ENCODE data around the gene NDC80. TPM values are rescaled to one million over a fixed set of nuclear protein-coding genes. Genes with fewer than 3 reads are reported as not detected.
A peak's percentile ranks its signal among the peaks of the same experiment; 100 is the strongest.

Gene NDC80
- total RNA-seq, 1 donor from 2014 or later: 98.1 TPM

DNA sequence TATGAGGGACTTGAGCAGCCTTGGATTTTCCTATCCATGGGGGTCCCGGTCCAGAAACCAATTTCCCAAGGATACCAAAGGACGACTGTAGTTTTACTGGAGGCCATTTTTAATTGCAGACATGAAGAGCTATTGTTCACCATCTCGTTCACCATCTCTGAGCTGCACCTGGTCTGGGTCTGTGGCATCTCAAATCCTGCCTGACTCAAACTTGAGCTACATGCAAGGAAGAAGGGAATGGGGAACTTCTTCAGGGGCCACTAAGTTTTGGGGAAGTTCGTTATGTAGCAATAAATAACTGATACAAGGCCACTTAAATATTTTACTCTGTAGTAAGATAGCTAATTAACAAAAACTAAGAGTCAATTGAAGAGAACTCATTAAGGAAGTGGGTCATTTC, 82.1 kb downstream of the NDC80 start:
- H3K9me3 Mint-ChIP-seq: no peaks in the 10 kb centered on the region
- Histone ChIP-seq H3K4me2 (no peak overlapping the region), H4K20me1 (ENCODE audit: low read depth) (peaks cover 26% of the 10 kb centered on the region), H3F3A (ENCODE audit: low read depth) (peaks cover 16% of the 10 kb centered on the region), H3K27ac (no peak overlapping the region), H3K36me3 (no peaks in the 10 kb centered on the region), H3K4me1 (peaks cover 5% of the 10 kb centered on the region), H2AFZ (replicated peaks) (no peak overlapping the region), H3K79me2 (ENCODE audit: low read depth) (peaks cover 27% of the 10 kb centered on the region), H3K27me3 (peaks cover 26% of the 10 kb centered on the region), H3K9ac (no peak overlapping the region), H3K9me3 (ENCODE audit: low read depth) (no peaks in the 10 kb centered on the region), H3K4me3 (no peak overlapping the region)
- no peak overlapping the region for H3K27ac Mint-ChIP-seq
- H3K4me1 Mint-ChIP-seq: peaks cover 25% of the 10 kb centered on the region
- peak; percentile 9 for DNase-seq (ENCODE audit: low spot score)
- H3K4me3 Mint-ChIP-seq: peak overlapping the region; percentile 50
- peaks cover 5% of the 10 kb centered on the region for H3K36me3 Mint-ChIP-seq
- TF ChIP-seq EZH2 (IDR thresholded peaks at IDR 0.05) (no peak), EZH2phosphoT487 (IDR thresholded peaks at IDR 0.05) (no peak)
- TF ChIP-seq, protein P1, sequence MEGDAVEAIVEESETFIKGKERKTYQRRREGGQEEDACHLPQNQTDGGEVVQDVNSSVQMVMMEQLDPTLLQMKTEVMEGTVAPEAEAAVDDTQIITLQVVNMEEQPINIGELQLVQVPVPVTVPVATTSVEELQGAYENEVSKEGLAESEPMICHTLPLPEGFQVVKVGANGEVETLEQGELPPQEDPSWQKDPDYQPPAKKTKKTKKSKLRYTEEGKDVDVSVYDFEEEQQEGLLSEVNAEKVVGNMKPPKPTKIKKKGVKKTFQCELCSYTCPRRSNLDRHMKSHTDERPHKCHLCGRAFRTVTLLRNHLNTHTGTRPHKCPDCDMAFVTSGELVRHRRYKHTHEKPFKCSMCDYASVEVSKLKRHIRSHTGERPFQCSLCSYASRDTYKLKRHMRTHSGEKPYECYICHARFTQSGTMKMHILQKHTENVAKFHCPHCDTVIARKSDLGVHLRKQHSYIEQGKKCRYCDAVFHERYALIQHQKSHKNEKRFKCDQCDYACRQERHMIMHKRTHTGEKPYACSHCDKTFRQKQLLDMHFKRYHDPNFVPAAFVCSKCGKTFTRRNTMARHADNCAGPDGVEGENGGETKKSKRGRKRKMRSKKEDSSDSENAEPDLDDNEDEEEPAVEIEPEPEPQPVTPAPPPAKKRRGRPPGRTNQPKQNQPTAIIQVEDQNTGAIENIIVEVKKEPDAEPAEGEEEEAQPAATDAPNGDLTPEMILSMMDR (IDR thresholded peaks at IDR 0.05): no peak
- peaks cover 4% of the 10 kb centered on the region for H3K27me3 Mint-ChIP-seq (ENCODE audit: insufficient read depth, low read depth)

DNA sequence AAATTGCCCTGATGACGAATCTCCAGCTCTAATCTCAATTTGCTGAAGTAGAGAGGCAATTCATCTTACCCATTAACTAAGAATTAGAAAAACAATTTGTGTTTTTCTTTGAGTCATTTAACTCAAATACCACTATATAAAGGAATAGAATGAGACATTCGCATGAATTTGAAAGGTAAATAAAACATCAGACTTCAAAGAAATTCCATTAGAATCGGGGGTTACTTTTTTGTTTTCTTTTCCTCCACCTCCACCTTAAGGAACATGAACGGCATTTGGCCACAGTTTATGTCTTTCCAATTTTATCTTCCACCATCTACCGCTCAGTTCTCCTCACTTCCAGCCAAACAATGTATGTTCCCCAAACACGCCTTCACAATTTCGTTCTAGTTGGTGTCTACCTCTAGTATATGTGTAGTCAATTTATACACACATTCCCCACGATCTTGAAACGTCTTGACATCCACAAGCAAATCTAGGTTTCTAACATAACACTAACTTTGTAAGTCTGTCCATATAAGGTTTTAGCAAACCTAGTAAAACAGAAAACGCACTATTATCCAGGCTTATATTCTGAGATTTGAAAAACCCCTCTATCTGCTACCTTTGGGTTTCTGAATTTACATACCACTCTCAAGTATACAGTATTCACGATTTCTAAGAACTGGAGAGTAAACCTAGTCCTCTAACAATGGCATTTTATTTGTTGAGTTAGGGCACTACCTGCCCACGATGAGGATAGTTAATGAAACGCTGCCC, 83.0 kb downstream of the NDC80 start:
- Histone ChIP-seq H3K4me2 (peak overlapping the region; percentile 92), H3K4me3 (peak overlapping the region; percentile 74), H3F3A (ENCODE audit: low read depth) (peaks cover 16% of the 10 kb centered on the region), H3K9ac (no peak overlapping the region), H3K9me3 (ENCODE audit: low read depth) (no peaks in the 10 kb centered on the region), H2AFZ (replicated peaks) (peak overlapping the region; percentile 99), H4K20me1 (ENCODE audit: low read depth) (peaks cover 34% of the 10 kb centered on the region), H3K27me3 (peaks cover 26% of the 10 kb centered on the region), H3K4me1 (peaks cover 5% of the 10 kb centered on the region), H3K27ac (no peak overlapping the region), H3K79me2 (ENCODE audit: low read depth) (peaks cover 36% of the 10 kb centered on the region), H3K36me3 (no peaks in the 10 kb centered on the region)
- Mint-ChIP-seq H3K4me3 (peak overlapping the region; percentile 90), H3K4me1 (peaks cover 25% of the 10 kb centered on the region), H3K9me3 (no peaks in the 10 kb centered on the region), H3K27me3 (ENCODE audit: insufficient read depth, low read depth) (peaks cover 2% of the 10 kb centered on the region), H3K27ac (no peak overlapping the region), H3K36me3 (peaks cover 7% of the 10 kb centered on the region)
- DNase-seq (ENCODE audit: low spot score): no peak
- TF ChIP-seq, protein P1 (IDR thresholded peaks at IDR 0.05): no peak
- TF ChIP-seq EZH2 (IDR thresholded peaks at IDR 0.05) (no peak), EZH2phosphoT487 (IDR thresholded peaks at IDR 0.05) (no peak)

DNA sequence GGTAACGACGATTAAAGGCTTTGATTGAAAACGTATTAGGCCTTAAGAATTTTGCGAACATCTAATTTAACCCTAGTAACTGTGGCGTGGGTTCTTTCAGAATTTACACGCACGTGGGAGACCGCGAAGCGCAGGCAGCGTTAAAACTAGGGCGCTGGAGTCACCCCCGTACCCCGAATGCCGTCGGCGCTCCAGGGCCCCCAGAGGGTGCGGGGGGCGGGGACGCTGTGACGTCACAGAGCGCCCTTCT, 83.5 kb downstream of the NDC80 start:
- Histone ChIP-seq H3K27ac (no peak overlapping the region), H3K27me3 (peaks cover 26% of the 10 kb centered on the region), H3K4me1 (peaks cover 5% of the 10 kb centered on the region), H3K9me3 (ENCODE audit: low read depth) (no peaks in the 10 kb centered on the region), H3K4me3 (peak overlapping the region; percentile 74), H3K79me2 (ENCODE audit: low read depth) (peaks cover 41% of the 10 kb centered on the region), H3K36me3 (no peaks in the 10 kb centered on the region), H4K20me1 (ENCODE audit: low read depth) (peaks cover 39% of the 10 kb centered on the region), H3K9ac (peak overlapping the region; percentile 80), H3F3A (ENCODE audit: low read depth) (peaks cover 16% of the 10 kb centered on the region), H3K4me2 (peak overlapping the region; percentile 92), H2AFZ (replicated peaks) (peak overlapping the region; percentile 99)
- no peak for DNase-seq (ENCODE audit: low spot score)
- H3K4me3 Mint-ChIP-seq: peak overlapping the region; percentile 90
- H3K27ac Mint-ChIP-seq: peak overlapping the region; percentile 93
- peaks cover 8% of the 10 kb centered on the region for H3K36me3 Mint-ChIP-seq
- TF ChIP-seq EZH2phosphoT487 (IDR thresholded peaks at IDR 0.05): no peak
- no peak for TF ChIP-seq EZH2 (IDR thresholded peaks at IDR 0.05)
- TF ChIP-seq, protein P1 (IDR thresholded peaks at IDR 0.05): no peak
- H3K9me3 Mint-ChIP-seq: no peaks in the 10 kb centered on the region
- peaks cover 2% of the 10 kb centered on the region for H3K27me3 Mint-ChIP-seq (ENCODE audit: insufficient read depth, low read depth)
- peaks cover 25% of the 10 kb centered on the region for H3K4me1 Mint-ChIP-seq

Measured in neural progenitor cell (in vitro differentiated cells).